ENCODE measurements around the gene ATP2B3.

DNA sequence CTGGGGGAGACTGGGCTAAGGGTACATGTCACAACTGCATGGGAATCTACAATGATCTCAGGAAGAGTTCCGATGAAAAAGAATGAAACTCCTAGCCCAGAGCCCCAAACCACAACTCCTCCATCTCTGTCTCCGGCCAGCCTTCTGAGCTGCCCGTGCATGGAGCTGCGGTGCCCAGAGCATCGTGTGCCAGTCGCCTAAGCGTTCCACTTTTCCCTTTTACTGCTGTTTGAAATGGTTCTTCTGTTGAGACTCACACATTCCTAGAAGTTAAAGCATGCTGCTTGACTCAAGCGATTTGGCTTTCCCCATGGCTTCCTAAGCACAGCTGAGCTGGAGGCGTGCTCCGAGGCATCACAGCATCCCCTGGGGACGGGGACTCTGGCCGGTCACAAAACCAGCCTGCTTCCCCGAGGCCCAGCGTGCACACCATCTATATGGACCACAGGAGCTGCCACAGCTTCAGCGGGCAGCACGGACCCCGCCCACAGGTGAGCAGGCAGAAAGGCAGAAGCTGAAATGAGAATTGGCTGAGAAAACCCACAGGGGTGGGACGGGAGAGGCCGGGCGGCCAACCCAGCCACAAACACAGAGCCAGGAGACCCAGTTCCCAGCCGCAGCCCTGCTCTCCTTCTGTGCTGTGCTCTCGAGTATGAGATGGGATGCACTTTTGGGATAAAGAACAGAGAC lies 76.5 kb downstream of the ATP2B3 start:
- TF ChIP-seq CTCF (IDR thresholded peaks at IDR 0.05) (no peak), POLR2A (IDR thresholded peaks at IDR 0.05) (no peak)
